Measurements from ENCODE around the gene KCNE2.

KCNE2 gene

GRCh38 chr21:34351786-34352241 lies 12.0 kb upstream of the KCNE2 start:
- Histone ChIP-seq H2BK5ac (ENCODE audit: low read depth, low read length, poor library complexity, severe bottlenecking) (no peak overlapping the region), H3K9ac (ENCODE audit: low read length) (no peak overlapping the region), H3K4me1 (ENCODE audit: control insufficient read depth, insufficient read depth, low read depth, low read length) (peaks cover 7% of the 10 kb centered on the region), H3K79me1 (replicated peaks; ENCODE audit: low read length, poor library complexity, severe bottlenecking) (no peaks in the 10 kb centered on the region), H4K8ac (ENCODE audit: low read length) (no peak overlapping the region), H3K36me3 (ENCODE audit: control insufficient read depth in 1 of 2, insufficient read depth in 2 of 2, low read depth in 1 of 2, low read length in 2 of 2) (no peaks in the 10 kb centered on the region), H3K23ac (ENCODE audit: low read length in 2 of 2) (no peak overlapping the region), H3K9me3 (ENCODE audit: control insufficient read depth, low read length) (no peaks in the 10 kb centered on the region), H3K4me3 (ENCODE audit: insufficient read depth in 1 of 2, low read depth in 1 of 2, low read length in 2 of 2) (no peak overlapping the region), H3K4ac (ENCODE audit: low read depth in 1 of 2, low read length in 2 of 2) (no peak overlapping the region), H2AFZ (ENCODE audit: low read depth, low read length) (no peak overlapping the region), H2AK5ac (ENCODE audit: low read length, severe bottlenecking) (peak overlapping the region; percentile 31), H3K27me3 (ENCODE audit: control insufficient read depth in 1 of 2, insufficient read depth in 1 of 2, low read length in 2 of 2) (peaks cover 0 to 5% of the 10 kb centered on the region in 2 experiments), H3K4me2 (ENCODE audit: low read length, poor library complexity, severe bottlenecking) (no peak overlapping the region), H2BK15ac (ENCODE audit: low read depth, poor library complexity, severe bottlenecking) (no peak overlapping the region), H2BK12ac (ENCODE audit: low read length in 2 of 2) (no peak overlapping the region), H3K14ac (ENCODE audit: low read length in 2 of 2) (no peak overlapping the region), H3K27ac (ENCODE audit: low read length, poor library complexity, severe bottlenecking) (no peak overlapping the region), H4K91ac (ENCODE audit: low read length) (no peak overlapping the region), H2BK120ac (ENCODE audit: low read depth, low read length) (no peak overlapping the region), H3K18ac (ENCODE audit: low read depth in 1 of 2, low read length in 2 of 2) (no peak overlapping the region)
- peak; percentile 59 for DNase-seq
- 34% methylated on average over 6 of the region's 6 CpGs for WGBS

- Histone ChIP-seq H2BK12ac (ENCODE audit: low read length in 2 of 2) (no peak overlapping the region), H3K4ac (ENCODE audit: low read depth in 1 of 2, low read length in 2 of 2) (no peak overlapping the region), H2AK5ac (ENCODE audit: low read length, severe bottlenecking) (no peak overlapping the region), H4K8ac (ENCODE audit: low read length) (no peak overlapping the region), H2BK5ac (ENCODE audit: low read depth, low read length, poor library complexity, severe bottlenecking) (no peak overlapping the region), H3K23ac (ENCODE audit: low read length in 2 of 2) (no peak overlapping the region), H3K9me3 (ENCODE audit: control insufficient read depth, low read length) (no peaks in the 10 kb centered on the region), H3K79me1 (replicated peaks; ENCODE audit: low read length, poor library complexity, severe bottlenecking) (no peaks in the 10 kb centered on the region), H3K4me2 (ENCODE audit: low read length, poor library complexity, severe bottlenecking) (no peak overlapping the region), H2BK15ac (ENCODE audit: low read depth, poor library complexity, severe bottlenecking) (no peak overlapping the region), H3K4me1 (ENCODE audit: control insufficient read depth, insufficient read depth, low read depth, low read length) (peaks cover 7% of the 10 kb centered on the region), H3K14ac (ENCODE audit: low read length in 2 of 2) (no peak overlapping the region), H3K36me3 (ENCODE audit: control insufficient read depth in 1 of 2, insufficient read depth in 2 of 2, low read depth in 1 of 2, low read length in 2 of 2) (no peaks in the 10 kb centered on the region), H2BK120ac (ENCODE audit: low read depth, low read length) (no peak overlapping the region), H3K18ac (ENCODE audit: low read depth in 1 of 2, low read length in 2 of 2) (no peak overlapping the region), H2AFZ (ENCODE audit: low read depth, low read length) (no peak overlapping the region), H3K4me3 (ENCODE audit: insufficient read depth in 1 of 2, low read depth in 1 of 2, low read length in 2 of 2) (no peak overlapping the region), H3K27ac (ENCODE audit: low read length, poor library complexity, severe bottlenecking) (no peak overlapping the region), H3K9ac (ENCODE audit: low read length) (no peak overlapping the region), H4K91ac (ENCODE audit: low read length) (no peak overlapping the region), H3K27me3 (ENCODE audit: control insufficient read depth in 1 of 2, insufficient read depth in 1 of 2, low read length in 2 of 2) (peaks cover 0 to 5% of the 10 kb centered on the region in 2 experiments)
- no peak for DNase-seq
- WGBS, result 89% methylated on average over 4 of the region's 4 CpGs
Measured at GRCh38 chr21:34352556-34352955, 11.2 kb upstream of the KCNE2 start.

DNA sequence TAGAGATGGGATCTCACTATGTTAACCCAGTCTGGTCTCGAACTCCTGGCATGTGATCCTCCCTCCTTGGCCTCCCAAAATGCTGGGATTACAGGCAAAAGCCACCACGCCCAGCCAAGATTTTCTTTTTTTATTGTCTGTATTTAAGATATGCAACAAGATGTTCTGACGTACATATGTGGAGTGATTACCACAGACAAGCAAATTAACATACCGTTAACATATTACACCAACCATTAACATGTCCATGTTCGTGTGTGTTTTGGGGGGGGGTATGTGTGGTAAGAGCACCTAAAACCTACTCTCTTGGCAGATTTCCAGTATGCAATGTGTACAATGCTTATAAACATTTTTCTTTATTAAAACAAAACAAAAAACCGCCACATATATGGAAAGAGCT lies 10.6 kb upstream of the KCNE2 start:
- Histone ChIP-seq H2AFZ (ENCODE audit: low read depth, low read length) (no peak overlapping the region), H3K79me1 (replicated peaks; ENCODE audit: low read length, poor library complexity, severe bottlenecking) (no peaks in the 10 kb centered on the region), H3K14ac (ENCODE audit: low read length in 2 of 2) (no peak overlapping the region), H3K18ac (ENCODE audit: low read depth in 1 of 2, low read length in 2 of 2) (no peak overlapping the region), H3K27ac (ENCODE audit: low read length, poor library complexity, severe bottlenecking) (no peak overlapping the region), H2BK5ac (ENCODE audit: low read depth, low read length, poor library complexity, severe bottlenecking) (no peak overlapping the region), H3K4me2 (ENCODE audit: low read length, poor library complexity, severe bottlenecking) (no peak overlapping the region), H3K23ac (ENCODE audit: low read length in 2 of 2) (no peak overlapping the region), H2BK15ac (ENCODE audit: low read depth, poor library complexity, severe bottlenecking) (no peak overlapping the region), H3K9me3 (ENCODE audit: control insufficient read depth, low read length) (no peaks in the 10 kb centered on the region), H3K9ac (ENCODE audit: low read length) (no peak overlapping the region), H3K4me1 (ENCODE audit: control insufficient read depth, insufficient read depth, low read depth, low read length) (peaks cover 4% of the 10 kb centered on the region), H4K8ac (ENCODE audit: low read length) (no peak overlapping the region), H2AK5ac (ENCODE audit: low read length, severe bottlenecking) (no peak overlapping the region), H3K27me3 (ENCODE audit: control insufficient read depth in 1 of 2, insufficient read depth in 1 of 2, low read length in 2 of 2) (peaks cover 0 to 5% of the 10 kb centered on the region in 2 experiments), H2BK12ac (ENCODE audit: low read length in 2 of 2) (no peak overlapping the region), H3K36me3 (ENCODE audit: control insufficient read depth in 1 of 2, insufficient read depth in 2 of 2, low read depth in 1 of 2, low read length in 2 of 2) (no peaks in the 10 kb centered on the region), H3K4me3 (ENCODE audit: insufficient read depth in 1 of 2, low read depth in 1 of 2, low read length in 2 of 2) (no peak overlapping the region), H3K4ac (ENCODE audit: low read depth in 1 of 2, low read length in 2 of 2) (no peak overlapping the region), H4K91ac (ENCODE audit: low read length) (no peak overlapping the region), H2BK120ac (ENCODE audit: low read depth, low read length) (no peak overlapping the region)
- DNase-seq, result no peak
- WGBS, result 100% methylated on average over 1 of the region's 6 CpGs

DNA sequence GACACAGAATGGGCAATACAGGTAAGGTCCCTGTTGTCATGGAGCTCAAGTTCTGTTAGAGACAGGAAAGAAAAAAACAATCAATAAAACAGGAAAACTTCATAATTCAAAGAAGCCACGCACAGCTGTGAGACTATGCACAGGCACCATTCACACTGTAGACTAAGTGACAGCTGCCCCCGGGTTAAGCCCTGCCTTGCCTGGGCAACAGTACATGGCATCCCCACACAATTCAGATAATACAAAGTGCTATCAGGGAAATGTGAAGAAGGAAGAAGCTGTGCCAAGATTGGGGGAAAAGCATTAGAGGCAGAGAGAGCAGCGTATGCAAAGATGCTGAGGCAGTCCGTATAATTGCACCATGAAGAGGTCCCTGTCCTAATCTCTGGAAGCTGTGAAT lies 9.0 kb upstream of the KCNE2 start:
- no peak overlapping the region for H2AFZ ChIP-seq (ENCODE audit: low read depth, low read length)

More for the DNA sequence above, 9.0 kb upstream of the KCNE2 start:
- H3K18ac ChIP-seq (ENCODE audit: low read depth in 1 of 2, low read length in 2 of 2), result no peak overlapping the region
- no peak overlapping the region for H2BK120ac ChIP-seq (ENCODE audit: low read depth, low read length)
- no peak overlapping the region for H3K4ac ChIP-seq (ENCODE audit: low read depth in 1 of 2, low read length in 2 of 2)
- no peaks in the 10 kb centered on the region for H3K36me3 ChIP-seq (ENCODE audit: control insufficient read depth in 1 of 2, insufficient read depth in 2 of 2, low read depth in 1 of 2, low read length in 2 of 2)
- no peak overlapping the region for H3K4me3 ChIP-seq (ENCODE audit: insufficient read depth in 1 of 2, low read depth in 1 of 2, low read length in 2 of 2)
- no peak overlapping the region for H2AK5ac ChIP-seq (ENCODE audit: low read length, severe bottlenecking)
- no peak overlapping the region for H3K23ac ChIP-seq (ENCODE audit: low read length in 2 of 2)
- no peaks in the 10 kb centered on the region for H3K9me3 ChIP-seq (ENCODE audit: control insufficient read depth, low read length)
- DNase-seq, result no peak
- H3K9ac ChIP-seq (ENCODE audit: low read length), result no peak overlapping the region
- H2BK15ac ChIP-seq (ENCODE audit: low read depth, poor library complexity, severe bottlenecking), result no peak overlapping the region
- peaks cover 0 to 5% of the 10 kb centered on the region in 2 experiments for H3K27me3 ChIP-seq (ENCODE audit: control insufficient read depth in 1 of 2, insufficient read depth in 1 of 2, low read length in 2 of 2)
- H2BK12ac ChIP-seq (ENCODE audit: low read length in 2 of 2), result no peak overlapping the region
- no peaks in the 10 kb centered on the region for H3K79me1 ChIP-seq (replicated peaks; ENCODE audit: low read length, poor library complexity, severe bottlenecking)
- H3K4me2 ChIP-seq (ENCODE audit: low read length, poor library complexity, severe bottlenecking), result no peak overlapping the region
- H3K4me1 ChIP-seq (ENCODE audit: control insufficient read depth, insufficient read depth, low read depth, low read length), result peaks cover 3% of the 10 kb centered on the region
- 94% methylated on average over 2 of the region's 4 CpGs for WGBS
- no peak overlapping the region for H4K91ac ChIP-seq (ENCODE audit: low read length)
- H3K14ac ChIP-seq (ENCODE audit: low read length in 2 of 2), result no peak overlapping the region
- H2BK5ac ChIP-seq (ENCODE audit: low read depth, low read length, poor library complexity, severe bottlenecking), result no peak overlapping the region
- H3K27ac ChIP-seq (ENCODE audit: low read length, poor library complexity, severe bottlenecking), result no peak overlapping the region
- no peak overlapping the region for H4K8ac ChIP-seq (ENCODE audit: low read length)
